Stimulated activated CD4-positive, alpha-beta T cell treated with anti-CD3 and anti-CD28 coated beads, Interleukin-4, amount 100 ng/mL, for 48 hours (primary cell): ENCODE results near the gene PRELID3B.
"Not testable (repeated sequence)": the region's sequence is repeated elsewhere in the genome, so short reads cannot be mapped to it uniquely, and the experiment has no call there.

Experiments
- DNase-seq, 2 donors: peaks; one replicate each; pipeline ENCODE4 v3.0.0-alpha.2; 2020; ENCODE audit warnings: low read depth in 2 of 2

PRELID3B gene

DNA sequence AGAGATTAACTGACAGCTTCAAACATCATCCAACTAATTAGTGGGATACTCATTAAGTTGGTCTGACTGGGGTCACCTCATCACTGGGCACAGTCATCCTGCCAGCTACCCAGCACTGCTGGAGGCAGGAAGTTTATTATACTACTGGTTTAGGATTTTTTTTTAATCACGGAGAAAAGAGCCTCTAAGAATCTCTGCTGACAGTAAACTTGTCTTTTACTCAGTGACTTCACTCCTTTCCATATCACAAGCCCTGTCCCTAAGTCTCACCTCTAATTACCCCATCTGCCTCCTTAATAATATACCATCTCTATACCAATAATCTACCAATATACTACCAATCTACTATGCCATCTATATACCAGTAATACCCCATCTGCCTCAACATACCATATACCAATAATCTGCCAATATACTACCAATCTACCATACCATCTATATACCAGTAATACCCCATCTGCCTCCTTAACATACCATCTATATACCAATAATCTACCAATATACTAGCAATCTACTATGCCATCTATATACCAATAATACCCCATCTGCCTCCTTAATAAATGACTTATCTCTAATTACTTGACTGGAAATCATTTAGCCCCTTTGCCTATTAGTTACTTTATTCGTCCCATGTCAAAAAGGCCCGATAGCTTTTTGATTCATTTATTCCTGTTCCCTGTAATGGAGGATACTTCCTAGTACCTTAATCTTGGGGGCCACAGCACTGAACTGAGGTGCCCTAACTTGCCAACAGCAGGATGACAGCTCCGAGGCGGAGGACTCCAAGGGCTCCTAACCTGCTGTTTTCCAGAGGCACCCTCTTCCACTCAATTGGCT is 15.5 kb downstream of the PRELID3B start:
- no peak for DNase-seq

DNA sequence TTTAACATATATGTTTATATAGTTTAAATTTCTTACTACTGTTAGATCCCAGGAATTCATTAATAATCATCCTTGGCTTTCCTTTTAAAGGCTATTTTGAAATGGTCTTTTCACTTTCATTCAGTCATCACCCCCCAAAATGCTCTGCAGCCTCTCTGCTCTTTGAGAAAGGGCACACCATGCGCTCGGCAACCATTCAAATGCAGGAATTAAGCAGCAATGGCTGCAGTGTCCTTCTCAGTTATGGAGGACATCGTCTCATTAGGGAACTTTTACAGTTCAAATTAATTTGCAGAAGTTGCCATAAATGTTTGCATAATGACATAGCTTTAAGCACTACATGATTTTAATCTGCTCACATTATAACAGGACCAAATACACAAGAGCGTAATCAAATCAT is 17.1 kb downstream of the PRELID3B start:
- no peak for DNase-seq

DNA sequence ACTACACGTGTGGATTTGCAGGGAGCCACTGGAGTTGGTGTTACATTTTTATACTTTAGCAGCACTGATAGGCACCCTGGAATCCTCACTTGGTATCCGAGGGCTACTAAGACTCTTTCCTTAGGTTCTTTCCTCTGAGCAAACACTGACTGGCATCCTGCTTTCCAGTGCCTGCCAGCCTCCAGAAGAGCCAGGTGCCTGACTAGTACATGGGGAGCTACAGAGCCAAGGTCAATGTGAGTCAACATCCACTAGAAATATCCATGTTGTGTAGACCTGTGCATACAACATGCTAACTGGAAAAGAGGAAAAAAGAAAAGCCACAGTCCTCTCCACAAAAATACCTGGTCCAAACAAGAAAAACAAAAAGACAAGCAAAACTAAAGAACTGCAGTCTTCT is 17.5 kb downstream of the PRELID3B start:
- DNase-seq, result no peak

DNA sequence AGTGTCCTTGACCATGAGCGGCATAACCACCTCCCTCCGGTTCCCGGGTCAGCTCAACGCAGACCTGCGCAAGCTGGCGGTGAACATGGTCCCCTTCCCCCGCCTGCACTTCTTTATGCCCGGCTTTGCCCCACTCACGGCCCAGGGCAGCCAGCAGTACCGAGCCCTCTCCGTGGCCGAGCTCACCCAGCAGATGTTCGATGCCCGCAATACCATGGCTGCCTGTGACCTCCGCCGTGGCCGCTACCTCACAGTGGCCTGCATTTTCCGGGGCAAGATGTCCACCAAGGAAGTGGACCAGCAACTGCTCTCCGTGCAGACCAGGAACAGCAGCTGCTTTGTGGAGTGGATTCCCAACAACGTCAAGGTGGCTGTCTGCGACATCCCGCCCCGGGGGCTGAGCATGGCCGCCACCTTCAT is 18.5 kb downstream of the PRELID3B start:
- no peak for DNase-seq

DNA sequence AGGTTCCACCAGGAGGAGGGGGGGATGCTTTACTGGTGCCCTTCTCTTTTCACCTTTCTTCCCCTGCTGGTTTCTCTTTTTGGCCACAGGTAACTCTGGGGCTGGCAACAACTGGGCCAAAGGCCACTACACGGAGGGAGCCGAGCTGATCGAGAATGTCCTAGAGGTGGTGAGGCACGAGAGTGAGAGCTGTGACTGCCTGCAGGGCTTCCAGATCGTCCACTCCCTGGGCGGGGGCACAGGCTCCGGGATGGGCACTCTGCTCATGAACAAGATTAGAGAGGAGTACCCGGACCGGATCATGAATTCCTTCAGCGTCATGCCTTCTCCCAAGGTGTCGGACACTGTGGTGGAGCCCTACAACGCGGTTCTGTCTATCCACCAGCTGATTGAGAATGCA is 19.0 kb downstream of the PRELID3B start:
- no peak for DNase-seq

DNA sequence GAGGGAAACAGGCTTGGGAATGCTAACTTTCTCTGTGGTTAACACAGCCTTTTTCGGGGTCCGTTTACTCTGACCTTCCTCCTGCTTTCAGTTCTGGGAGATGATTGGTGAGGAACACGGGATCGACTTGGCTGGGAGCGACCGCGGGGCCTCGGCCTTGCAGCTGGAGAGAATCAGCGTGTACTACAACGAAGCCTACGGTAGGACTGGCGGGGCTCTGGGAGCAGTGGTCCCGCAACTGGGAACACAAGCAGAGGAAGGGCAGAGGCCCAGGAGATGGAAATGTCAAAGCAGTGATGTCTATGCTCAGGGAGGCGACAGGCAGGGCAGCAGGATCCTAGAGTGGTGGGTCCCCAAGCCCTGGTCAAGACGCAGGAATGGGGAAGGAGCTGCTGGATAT is 19.8 kb downstream of the PRELID3B start:
- DNase-seq, result no peak

DNA sequence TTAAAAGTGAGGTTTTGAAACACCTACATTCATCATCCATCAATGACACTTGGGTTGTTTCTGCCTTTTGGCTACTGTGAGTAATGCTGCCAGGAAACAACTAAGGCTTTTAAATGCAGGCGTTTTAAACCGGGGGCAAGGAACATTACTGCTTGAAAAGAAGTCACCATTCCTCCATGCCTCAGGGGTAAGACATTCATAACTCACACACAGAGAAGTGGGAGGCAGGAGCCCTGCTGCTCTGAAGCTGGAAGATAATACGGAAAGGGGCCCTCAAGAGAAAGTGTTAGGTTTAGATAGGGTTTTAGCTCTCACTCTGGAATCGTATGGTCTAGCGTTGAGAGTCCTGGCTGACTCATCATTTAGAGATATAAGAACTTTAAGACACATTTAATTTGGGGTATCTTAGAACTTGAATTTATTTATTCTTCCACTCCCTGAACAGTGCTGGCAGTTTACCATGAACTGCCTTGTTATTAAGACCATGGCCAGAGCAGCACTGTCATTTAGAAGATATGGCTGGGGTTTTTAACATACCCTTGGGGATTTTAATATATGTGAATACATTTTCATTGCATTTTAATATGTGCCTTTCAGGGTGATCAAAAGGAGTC is 21.5 kb downstream of the PRELID3B start:
- no peak for DNase-seq

DNA sequence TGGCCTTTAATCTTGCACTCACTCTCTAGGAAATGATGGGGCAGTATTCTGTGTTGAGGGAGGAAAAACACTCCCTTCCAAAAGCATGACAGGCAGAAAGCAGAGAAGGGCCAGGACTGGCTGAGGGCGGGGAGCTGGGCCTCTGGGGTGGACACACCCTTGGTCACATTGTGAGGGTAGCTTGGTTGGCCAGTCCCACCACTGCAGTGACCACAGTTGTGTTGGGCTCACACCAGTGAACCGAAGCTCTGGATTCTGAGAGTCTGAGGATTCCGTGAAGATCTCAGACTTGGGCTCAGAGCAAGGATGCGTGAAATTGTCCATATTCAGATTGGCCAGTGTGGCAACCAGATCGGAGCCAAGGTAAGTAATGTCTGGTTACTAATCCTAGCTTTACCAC is 23.4 kb downstream of the PRELID3B start, which contains the start of gene TUBB1:
Gene TUBB1 (plus strand): TSS at position 213 of the 400 bp plus-strand sequence. CDS start 94 bp downstream, at position 307.
- DNase-seq, result no peak

DNA sequence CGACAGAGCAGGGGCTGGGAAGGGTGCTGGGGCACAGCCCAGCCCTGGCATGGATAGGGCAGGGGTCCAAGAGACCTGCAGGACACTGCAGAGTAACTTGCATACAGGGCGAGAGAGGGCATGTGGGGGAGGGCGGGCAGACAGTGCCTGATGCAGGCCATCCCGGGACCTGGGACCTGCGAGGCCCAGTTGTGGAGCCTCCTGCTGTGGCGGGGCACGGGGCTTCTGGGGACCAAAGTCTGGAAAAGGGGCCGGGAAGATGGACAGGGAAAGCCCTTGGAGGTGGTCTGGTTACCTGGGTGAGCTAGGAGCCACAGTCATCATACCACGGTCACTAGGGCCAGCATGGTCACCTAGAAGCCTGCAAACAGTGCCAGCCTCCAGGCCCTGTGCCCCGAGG is 23.8 kb downstream of the PRELID3B start:
- no peak for DNase-seq

DNA sequence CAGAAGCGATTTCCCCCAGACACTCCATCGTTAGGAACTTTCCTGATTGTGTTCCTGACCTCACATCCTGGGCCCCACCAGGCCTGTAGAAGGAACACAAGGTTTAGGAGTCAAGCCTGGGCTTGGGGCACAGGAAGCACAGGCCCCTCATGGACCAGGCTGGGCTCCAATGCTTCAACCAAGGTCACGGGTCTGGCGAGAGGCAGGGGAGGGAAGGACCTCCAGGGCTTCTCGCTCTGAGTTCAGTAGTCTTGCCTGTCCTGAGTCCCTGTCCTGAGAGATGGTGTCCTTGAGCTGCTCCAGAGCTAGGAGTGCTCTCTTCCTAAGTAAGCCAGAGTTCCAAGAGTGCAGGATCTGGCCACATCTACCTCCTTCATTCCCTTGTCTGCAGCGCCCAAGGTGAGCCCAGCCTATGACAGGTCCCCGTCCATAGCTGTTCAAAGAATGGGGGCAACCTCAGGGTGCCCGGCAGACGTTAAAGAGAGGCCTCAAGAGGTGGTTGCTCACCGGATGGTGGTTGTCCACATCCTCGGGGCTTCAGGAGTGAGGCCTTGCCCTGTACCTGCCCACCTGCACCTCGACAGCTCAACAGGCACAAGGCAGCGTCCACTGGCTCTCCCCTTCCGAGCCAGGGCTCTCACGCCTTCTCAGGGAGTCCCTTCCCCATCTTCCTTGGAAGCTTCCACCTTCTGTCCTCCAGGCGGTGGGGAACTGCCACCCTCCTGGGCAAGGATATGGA is 24.9 kb downstream of the PRELID3B start:
- DNase-seq, result no peak

DNA sequence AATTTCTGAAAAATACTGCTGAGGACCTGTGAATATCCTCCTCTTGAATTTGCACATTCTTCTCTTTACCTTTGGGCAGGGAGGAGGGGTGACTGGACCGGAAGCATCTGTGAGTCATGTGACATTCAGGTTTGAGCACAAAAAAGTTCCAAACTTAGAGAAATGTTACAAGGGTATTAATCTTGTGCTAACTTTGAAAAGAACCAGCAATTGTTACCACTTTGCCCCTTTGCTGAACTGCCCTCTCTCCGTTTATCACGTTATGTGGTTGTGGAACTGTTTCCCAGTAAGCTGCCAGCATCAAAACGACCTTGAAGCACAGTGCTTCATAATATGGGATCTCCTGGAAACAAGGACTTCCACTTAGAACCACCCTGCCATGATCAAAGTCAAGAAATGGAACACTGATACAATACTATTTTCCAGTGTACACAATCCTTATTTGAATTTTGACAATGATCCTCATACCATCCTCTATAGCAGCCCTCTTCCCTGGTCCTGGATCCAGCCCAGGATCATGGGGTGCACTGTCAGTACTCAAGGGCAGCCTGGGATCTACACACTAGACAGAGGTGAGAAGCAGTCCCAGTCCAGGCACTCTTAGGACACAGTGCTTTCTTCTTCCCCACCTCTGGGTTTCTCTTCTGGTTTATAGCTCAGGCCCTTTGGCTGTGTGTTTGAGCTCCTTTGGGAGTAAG is 25.6 kb downstream of the PRELID3B start:
- DNase-seq, result no peak

DNA sequence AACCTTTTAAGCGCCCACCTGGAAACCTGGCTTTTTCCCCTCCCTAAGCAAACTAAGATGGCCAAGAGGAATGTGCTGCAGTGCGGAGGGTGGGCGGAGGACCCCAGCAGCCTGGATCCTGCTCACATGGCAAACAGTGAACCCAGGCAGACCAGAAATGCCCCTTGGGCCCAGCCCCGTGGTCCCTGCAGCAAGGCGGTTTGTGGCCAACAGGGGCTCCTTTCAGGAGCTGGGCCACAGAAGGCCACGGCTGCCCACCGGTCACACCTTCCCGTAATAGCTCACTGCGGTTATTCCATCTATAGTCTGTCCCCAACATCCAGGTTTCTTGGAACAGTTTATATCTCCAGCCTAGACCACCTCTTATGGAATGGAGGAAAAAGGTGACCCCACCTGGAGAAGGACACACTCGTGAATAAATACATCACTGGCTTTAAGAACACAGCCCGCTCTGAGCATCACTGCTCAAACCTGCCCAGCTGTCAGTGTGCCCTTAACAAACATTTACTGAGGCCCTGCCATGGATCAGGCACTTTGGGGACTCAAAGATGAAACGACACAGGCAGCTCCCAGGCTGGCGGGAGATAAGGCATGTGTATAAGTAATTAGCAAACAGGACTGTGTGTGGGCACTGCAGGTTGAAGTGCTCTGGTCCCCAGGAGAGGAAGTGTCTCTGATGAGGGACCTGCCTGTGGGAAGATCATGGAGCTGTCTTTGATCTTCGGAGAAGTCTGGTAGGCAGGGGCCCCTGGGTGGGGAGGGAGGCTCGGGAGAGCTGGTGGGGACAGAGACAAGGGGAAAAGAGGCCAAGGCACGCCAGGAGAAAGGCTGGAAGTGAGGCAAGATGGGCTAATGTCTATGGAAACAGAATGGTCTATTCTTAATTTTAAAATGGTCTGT is 26.5 kb downstream of the PRELID3B start:
- no peak for DNase-seq

DNA sequence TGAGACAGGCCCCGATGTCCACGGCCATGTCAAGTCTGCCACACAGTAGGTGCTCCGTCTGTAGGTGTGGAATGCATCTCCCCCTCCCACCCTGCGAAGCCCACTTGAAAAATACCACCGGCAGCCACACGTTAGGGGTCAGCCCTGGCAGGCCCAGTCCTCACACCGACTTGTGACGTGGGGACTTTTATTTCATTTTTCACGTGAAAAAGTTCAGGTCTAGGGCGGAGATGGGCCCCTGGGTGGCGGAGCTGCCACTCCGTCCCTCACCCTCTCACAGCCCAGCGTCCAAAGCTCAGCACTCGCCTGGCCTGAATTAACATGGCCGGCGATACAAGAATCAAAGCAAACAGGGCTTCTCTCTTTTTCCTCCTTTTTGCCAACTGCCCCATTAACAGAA is 27.2 kb downstream of the PRELID3B start:
- DNase-seq, result no peak

DNA sequence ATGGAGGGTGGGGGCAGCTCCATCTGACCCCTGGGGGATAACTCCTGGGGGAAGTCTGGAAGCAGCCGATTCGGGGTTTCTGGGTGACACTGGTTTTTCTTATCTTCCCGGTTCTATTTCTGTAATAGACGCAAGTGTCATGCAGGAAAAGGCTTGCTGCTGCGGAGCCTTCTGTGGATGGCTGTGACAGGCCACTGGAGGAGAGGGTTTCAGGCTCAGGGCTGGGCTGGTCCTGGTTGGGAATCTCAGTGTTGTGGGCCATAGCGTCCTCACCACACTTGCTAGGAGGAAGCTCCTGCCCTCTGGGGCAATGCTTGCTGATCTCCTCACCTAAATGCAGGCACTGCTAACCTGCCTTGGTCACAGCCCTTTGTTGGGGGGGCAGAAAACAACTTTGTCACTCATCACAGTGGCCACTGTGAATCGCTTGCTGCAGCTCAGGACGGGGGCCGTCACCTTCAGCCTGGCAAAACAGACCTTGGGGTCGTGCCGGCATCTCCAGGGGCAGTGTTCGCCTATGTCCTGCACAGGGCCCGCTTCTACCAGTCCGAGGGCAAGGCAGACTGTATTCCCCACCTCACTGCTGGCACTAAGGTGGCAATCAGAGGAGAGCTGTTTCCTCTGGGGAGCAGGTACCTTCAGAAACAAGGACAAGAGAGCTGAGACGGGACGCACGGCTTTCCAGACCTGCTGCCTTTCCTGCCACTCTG is 27.8 kb downstream of the PRELID3B start:
- DNase-seq, result no peak

DNA sequence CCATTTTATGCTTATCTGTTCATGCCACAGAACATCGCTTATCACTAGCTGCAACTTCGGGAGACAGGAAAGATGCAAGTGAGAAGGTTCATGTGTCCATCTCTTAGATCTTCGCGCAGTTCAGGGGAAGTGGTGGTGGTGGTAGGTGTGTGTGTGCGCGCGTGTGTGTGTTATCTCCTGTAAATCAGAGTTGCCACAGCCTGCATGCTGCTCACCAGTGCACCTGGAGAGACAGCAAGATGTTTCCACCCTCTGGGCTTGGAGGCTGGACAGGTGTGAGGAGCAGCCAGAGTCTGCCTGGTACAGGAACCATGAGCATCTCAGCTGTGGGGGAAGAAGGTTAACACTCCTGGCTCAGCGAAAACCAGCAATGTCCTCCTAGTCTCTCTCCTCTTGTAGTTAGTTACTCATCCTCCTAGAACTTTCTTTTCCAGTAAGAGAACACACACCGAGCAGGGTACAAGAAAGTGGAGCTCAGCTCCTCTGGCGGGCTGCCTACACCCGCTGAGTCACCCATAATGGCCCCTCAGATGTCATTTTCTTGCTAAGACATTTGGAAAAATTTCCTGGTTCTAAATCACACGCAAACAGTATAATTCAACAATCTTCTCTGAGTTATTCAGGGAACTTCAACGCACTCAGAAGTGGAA is 28.5 kb downstream of the PRELID3B start:
- no peak for DNase-seq

DNA sequence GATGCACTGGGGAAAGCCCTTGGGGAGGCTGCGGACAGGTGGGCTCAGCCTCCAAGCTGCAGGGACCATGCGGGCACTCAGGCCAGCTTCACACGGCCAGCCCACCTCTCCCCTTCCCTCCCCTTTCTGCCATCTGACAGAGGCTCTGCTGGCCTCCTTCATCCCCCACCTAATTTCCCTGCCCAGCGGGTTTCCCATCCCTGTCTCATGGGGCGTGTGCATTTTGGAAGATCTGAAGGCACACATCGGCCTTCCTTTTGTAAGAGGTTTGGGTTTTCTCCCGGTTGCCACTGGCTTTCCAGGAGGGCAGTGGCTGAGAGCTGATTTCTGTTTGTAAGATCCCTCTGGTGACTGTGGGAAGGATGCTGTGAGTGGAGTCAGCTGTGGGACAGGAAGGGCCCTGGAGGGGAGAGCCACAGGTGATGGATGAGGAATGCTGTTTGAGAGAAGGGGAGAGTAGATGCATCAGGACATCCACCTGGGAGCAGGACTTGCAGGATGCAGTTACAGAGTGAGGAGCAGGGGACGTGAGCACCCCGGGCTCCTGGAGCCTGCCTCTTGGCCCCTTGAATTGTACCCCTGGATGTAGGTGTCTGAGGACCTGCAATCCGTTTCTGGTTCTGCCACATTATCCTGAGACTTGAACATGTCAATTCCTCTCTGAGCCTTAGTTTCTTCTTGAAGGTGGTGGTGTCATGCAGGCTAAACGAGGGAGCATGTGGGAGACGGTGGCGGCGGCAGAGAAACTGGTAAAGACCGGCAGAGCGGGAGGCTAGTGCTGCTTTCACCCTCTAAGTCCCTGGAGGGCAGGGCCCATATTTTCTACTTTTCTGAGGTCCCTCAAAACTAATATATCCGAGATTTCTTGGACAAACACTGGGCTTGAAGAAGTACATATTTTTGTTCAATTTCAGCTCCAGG is 29.3 kb downstream of the PRELID3B start:
- DNase-seq, result no peak

DNA sequence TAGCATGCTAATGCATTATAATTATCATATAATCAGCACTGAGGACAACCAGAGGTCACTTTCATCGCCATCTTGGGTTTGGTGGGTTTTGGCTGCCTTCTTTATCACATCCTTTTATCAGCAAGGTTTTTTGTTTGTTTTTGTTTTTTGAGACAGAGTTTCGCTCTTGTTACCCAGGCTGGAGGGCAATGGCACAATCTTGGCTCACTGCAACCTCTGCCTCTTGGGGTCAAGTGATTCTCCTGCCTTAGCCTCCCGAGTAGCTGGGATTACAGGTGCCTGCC is 30.8 kb downstream of the PRELID3B start:
- DNase-seq, result not testable (repeated sequence)

DNA sequence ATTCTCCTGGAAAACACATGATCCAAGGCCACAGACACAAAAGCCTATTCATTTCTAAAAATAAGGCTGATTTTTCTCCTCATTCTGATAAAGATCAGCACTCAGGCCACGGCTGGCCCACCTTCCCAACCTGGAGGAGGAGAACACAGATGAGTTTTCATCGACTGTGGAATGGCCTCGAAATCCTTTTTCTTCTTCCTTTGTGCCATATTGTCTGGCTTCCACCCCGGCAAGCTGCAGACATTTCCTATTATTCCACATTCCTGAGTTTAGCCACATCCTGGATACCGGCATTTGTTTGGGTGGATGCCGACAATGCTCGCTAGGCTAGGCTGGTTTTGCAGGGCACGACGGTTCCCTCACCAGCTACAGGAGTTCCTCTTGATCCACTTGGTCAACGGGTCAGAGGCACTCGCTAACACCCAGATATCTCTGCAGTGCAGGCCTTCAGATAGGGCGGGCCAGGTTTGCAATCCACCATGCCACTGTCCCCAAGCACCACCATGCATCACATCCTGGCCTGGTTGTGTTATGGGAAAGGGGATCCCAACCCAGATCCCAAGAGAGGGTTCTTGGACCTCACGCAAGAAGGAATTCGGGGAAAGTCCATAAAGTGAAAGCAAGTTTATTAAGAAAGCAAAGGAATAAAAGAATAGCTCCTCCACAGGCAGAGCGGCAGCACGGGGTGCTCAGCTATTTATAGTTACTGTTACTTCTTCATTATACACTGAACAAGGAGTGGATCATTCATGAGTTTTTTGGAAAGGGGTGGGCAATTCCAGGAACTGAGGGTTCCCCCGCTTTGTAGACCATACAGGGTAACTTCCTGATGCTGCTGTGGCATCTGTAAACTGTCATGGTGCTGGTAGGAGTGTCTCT is 31.4 kb downstream of the PRELID3B start:
- no peak for DNase-seq
